ENCODE measurements around the gene ESYT2.

The ESYT2 gene

GRCh38 chr7:158861004-158861787, 31.9 kb upstream of the ESYT2 start:
- DNase-seq (ENCODE audit: insufficient read length, low spot score): no peak
- no peak for FAIRE-seq
- TF ChIP-seq, protein P1, sequence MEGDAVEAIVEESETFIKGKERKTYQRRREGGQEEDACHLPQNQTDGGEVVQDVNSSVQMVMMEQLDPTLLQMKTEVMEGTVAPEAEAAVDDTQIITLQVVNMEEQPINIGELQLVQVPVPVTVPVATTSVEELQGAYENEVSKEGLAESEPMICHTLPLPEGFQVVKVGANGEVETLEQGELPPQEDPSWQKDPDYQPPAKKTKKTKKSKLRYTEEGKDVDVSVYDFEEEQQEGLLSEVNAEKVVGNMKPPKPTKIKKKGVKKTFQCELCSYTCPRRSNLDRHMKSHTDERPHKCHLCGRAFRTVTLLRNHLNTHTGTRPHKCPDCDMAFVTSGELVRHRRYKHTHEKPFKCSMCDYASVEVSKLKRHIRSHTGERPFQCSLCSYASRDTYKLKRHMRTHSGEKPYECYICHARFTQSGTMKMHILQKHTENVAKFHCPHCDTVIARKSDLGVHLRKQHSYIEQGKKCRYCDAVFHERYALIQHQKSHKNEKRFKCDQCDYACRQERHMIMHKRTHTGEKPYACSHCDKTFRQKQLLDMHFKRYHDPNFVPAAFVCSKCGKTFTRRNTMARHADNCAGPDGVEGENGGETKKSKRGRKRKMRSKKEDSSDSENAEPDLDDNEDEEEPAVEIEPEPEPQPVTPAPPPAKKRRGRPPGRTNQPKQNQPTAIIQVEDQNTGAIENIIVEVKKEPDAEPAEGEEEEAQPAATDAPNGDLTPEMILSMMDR (IDR thresholded peaks at IDR 0.05; ENCODE audit: insufficient read depth, missing control alignments): no peak

DNA sequence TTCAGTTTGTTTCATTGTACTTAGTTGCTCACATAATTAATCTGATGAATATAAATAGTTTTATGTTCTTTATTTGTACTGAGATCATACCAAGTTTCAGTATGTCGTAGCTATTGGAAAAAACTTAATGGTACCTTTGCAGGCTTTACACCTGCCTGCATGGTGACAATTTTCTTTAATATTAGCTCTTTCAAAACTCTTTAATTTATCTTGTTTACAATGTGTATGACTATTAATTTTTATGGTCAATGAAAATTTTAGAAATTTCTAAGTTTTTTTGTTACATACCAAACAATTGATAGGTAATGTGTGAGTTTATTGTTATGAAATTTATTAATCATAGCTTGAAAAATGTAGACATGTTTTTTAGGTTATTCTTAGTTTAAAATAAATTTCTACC, 31.1 kb upstream of the ESYT2 start:
- TF ChIP-seq, protein P1 (IDR thresholded peaks at IDR 0.05; ENCODE audit: insufficient read depth, missing control alignments): no peak
- no peak for DNase-seq (ENCODE audit: insufficient read length, low spot score)
- FAIRE-seq: no peak

DNA sequence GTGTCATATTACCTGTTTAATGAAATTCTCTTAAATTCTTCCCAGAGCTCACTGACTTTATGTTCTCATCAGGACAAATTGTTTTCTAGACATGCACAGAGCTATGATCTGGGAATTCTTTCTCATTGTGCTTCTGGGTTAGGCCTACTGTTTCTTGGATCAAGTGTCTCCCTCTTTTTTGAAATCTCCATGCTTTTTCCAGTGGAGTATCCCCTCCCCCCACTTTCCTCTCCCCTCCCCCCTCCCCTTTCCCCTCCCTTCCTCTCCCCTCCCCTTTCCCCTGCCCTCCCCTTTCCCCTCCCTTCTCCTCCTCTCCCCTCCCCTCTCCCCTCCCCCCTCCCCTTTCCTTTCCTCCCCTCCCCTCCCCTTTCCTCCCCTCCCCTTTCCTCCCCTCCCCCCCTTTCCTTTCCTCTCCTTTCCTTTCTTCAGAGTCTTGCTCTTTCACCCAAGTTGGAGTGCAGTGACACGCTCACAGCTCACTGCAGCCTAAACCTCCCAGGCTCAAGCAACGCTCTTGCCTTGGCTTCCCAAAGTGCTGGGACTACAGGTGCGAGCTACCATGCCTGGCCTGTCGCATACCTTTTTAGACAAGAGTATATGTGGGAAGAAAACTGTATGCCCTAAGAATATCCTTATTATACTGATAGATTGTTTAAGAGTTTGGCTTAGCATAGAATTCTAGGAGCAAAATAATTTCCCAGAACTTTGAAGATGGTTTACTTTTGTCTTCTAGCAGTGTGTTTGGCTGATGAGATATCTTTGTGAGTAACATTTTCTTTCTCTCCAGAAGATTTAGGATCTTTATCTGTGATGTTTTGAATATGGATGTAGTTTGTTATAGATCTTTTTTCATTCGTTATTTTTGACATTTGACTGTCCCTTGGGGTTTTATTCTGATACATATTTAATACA, 29.5 kb upstream of the ESYT2 start:
- FAIRE-seq (no peak), DNase-seq (ENCODE audit: insufficient read length, low spot score) (no peak)

DNA sequence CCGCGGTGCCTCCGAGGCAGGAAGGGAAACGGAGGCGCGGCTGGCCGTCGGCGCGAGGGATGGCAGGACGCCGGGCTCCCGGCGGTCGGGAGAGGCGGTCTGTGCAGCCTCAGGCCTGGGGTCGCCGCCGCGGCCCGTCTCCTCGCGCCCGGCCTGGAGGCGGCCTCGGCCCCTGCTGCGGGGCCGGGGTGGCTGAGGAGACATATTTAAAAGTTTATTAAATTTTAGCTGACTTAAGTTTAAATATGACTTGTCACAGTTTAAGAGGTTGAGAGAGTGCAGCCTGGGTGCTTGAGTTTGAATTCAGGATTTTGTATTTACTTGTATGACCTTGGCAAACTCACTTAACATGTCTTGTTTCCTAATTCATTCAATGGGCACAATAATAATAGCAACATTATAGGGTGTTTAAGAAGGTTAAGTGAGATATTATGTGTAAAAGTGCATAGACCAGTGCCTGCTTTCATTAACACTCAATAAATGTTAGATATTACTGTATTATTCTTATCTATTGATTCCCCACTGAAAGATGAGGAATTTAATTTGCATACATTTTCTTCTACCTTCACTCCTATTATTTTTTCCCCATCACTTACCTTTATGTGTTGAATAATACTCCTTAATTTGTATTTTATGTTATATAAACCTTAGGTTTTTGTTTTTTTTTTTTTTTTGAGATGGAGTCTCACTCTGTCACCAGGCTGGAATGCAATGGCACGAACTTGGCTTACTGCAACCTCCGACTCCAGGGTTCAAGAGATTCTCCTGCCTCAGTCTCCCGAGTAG, 27.8 kb upstream of the ESYT2 start:
- TF ChIP-seq, protein P1 (IDR thresholded peaks at IDR 0.05; ENCODE audit: insufficient read depth, missing control alignments): no peak
- FAIRE-seq (no peak), DNase-seq (ENCODE audit: insufficient read length, low spot score) (no peak)

More for the DNA sequence above, 29.5 kb upstream of the ESYT2 start:
- TF ChIP-seq, protein P1 (IDR thresholded peaks at IDR 0.05; ENCODE audit: insufficient read depth, missing control alignments): no peak

- TF ChIP-seq, protein P1 (IDR thresholded peaks at IDR 0.05; ENCODE audit: insufficient read depth, missing control alignments): no peak
- FAIRE-seq (no peak), DNase-seq (ENCODE audit: insufficient read length, low spot score) (no peak)
Observed at GRCh38 chr7:158854681-158855081, 25.4 kb upstream of the ESYT2 start.

DNA sequence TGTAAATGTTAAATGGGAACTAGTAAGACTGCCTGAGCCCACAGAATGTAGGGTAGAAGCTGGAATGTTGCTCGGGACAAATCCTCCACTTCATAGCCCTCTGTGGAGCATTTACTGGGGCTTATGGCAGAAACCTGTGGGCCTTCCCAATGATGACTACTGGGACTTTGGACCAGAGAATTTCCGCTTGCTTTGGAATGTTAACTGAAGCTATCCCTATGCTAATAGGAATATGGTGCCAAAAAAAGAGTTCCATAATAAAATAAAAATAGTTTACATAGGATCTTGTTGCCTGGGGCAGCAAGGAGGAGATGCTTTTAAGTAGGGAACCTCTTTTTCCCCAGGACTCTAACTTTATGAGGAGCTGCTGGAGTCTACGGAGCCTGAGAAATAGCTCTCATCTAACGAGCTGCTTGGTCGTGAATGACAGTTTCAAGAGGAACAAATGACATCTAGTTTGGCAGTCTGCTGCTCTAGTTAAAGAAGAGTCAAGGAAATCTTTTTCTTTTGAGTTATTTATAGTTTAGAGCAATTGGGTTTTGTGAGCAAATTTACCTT, 21.3 kb upstream of the ESYT2 start:
- DNase-seq (ENCODE audit: insufficient read length, low spot score): no peak
- no peak for FAIRE-seq
- TF ChIP-seq, protein P1 (IDR thresholded peaks at IDR 0.05; ENCODE audit: insufficient read depth, missing control alignments): no peak
